Activated CD8-positive, alpha-beta T cell treated with anti-CD3 and anti-CD28 coated beads for 36 hours (primary cell): Measurements from ENCODE around the gene SLC35F3. TPM values are rescaled to one million over a fixed set of nuclear protein-coding genes. Genes with fewer than 3 reads are reported as not detected.

Experiments
- ATAC-seq: fragments of 200-7000 bp; cut with Tn5 transposase; one replicate; pipeline ENCODE4 v1.10.0; 2021; ENCODE audit warnings: mild to moderate bottlenecking, moderate library complexity
- CTCF ChIA-PET: fragments of 350-600 bp; sonication (Branson Sonifier 250); formaldehyde crosslinking; loops from one replicate; lab custom pipeline; 2021; ENCODE audit warnings: antibody characterized with exemption; lab: Charles Lee
- POLR2A ChIA-PET: fragments of 350-600 bp; sonication (Branson Sonifier 250); formaldehyde crosslinking; loops from one replicate; lab custom pipeline; 2021; ENCODE audit warnings: antibody characterized with exemption; lab: Charles Lee
- DNase-seq: peaks from one replicate; pipeline ENCODE4 v3.0.0-alpha.2; 2020
- H3K27ac Mint-ChIP-seq: one replicate; pipeline ENCODE4 v1.8.0; 2021; ENCODE audit warnings: mild to moderate bottlenecking, mixed read lengths
- H3K27me3 Mint-ChIP-seq: one replicate; pipeline ENCODE4 v1.8.0; 2021; ENCODE audit warnings: mixed read lengths
- H3K36me3 Mint-ChIP-seq: one replicate; pipeline ENCODE4 v1.8.0; 2021; ENCODE audit warnings: low read depth, mixed read lengths
- H3K4me1 Mint-ChIP-seq: one replicate; pipeline ENCODE4 v1.8.0; 2021; ENCODE audit warnings: low read depth, mixed read lengths
- H3K4me3 Mint-ChIP-seq: one replicate; pipeline ENCODE4 v1.8.0; 2021; ENCODE audit warnings: mild to moderate bottlenecking, moderate library complexity, mixed read lengths
- H3K9me3 Mint-ChIP-seq: one replicate; pipeline ENCODE4 v1.8.0; 2021; ENCODE audit warnings: mixed read lengths
- CTCF ChIP-seq: fragments of 200-600 bp; IDR thresholded peaks from one replicate; pipeline ENCODE4 v1.8.0; 2022; ENCODE audit warnings: antibody characterized with exemption, mild to moderate bottlenecking
- intact Hi-C: fragments of 100-400 bp; cut with micrococcal nuclease; formaldehyde crosslinking; loops from one replicate; pipeline ENCODE4 v1.10.0; 2022
- total RNA-seq, 2 experiments: library from RNA; stranded (reverse); gene quantifications; one replicate each; pipeline ENCODE4 v1.2.3, GENCODE V29; 2021

Gene SLC35F3
- total RNA-seq, 2 experiments from 2014 or later: 3.1 to 3.5 TPM

GRCh38 chr1:234336359-234336758 is 431.9 kb downstream of the SLC35F3 start:
- TF ChIP-seq CTCF: no peak
- no peak for ATAC-seq
- ChIA-PET CTCF (interaction anchor here (0.8 to 2.7 kb wide), 3 partner anchors 9 to 164 kb away, joined by 4 to 18 read pairs (median 7); no protein-coding TSS in a partner anchor), POLR2A (no interaction called here)
- no peak overlapping the region for H3K4me3 Mint-ChIP-seq
- peaks cover 3% of the 10 kb centered on the region for H3K36me3 Mint-ChIP-seq
- H3K9me3 Mint-ChIP-seq: peaks cover 18% of the 10 kb centered on the region
- H3K27me3 Mint-ChIP-seq: peaks cover 23% of the 10 kb centered on the region
- no peak overlapping the region for H3K27ac Mint-ChIP-seq
- intact Hi-C loops: no loop called here
- DNase-seq: no peak
- H3K4me1 Mint-ChIP-seq: no peaks in the 10 kb centered on the region

DNA sequence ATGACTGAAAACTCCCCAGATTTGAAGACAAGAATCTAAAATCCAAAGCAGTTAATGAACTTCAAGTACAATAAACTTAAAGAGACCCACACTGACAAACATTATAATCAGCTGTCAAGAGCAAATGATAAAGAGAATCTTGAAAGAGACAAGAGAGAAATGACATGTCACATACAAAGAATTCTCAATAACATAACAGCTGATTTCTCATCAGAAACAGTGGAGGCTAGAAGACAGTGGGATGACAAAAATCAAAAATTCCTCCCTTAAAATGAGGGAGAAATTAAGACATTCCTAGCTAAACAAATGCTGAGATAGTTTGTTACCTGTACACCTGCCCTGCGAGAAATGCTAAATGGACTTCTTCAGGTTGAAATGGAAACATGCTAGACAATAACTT is 432.8 kb downstream of the SLC35F3 start:
- no peak for DNase-seq
- CTCF ChIA-PET: interaction anchor here (0.8 to 2.7 kb wide), 2 partner anchors 10 to 163 kb away, joined by 4 to 18 read pairs; no protein-coding TSS in a partner anchor
- H3K4me1 Mint-ChIP-seq: no peaks in the 10 kb centered on the region
- TF ChIP-seq CTCF: no peak
- no peak overlapping the region for H3K4me3 Mint-ChIP-seq
- ATAC-seq: no peak
- H3K27ac Mint-ChIP-seq: no peak overlapping the region
- peaks cover 15% of the 10 kb centered on the region for H3K27me3 Mint-ChIP-seq
- POLR2A ChIA-PET: no interaction called here
- H3K36me3 Mint-ChIP-seq: peaks cover 3% of the 10 kb centered on the region
- intact Hi-C loops: no loop called here
- peaks cover 18% of the 10 kb centered on the region for H3K9me3 Mint-ChIP-seq

DNA sequence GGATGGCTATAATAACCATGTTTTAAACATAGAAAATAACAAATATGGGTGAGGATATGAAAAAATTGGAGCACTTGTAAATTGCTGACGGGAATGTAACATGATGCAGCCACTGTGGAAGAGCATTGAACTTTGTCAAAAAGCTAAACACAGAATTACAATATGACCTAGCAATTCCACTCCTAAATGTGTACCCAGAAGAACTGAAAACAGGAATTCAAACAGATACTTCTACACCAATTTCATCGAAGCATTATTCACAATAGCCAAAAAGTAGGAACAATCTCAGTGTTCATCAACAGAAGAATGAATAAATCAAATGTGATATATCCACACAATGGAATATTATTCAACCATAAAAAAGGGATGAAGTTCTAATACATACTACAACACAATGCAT is 436.1 kb downstream of the SLC35F3 start:
- Mint-ChIP-seq H3K4me3 (no peak overlapping the region), H3K27ac (no peak overlapping the region), H3K27me3 (peaks cover 6% of the 10 kb centered on the region), H3K4me1 (no peaks in the 10 kb centered on the region), H3K36me3 (peaks cover 3% of the 10 kb centered on the region), H3K9me3 (peaks cover 18% of the 10 kb centered on the region)
- intact Hi-C loops: no loop called here
- no peak for TF ChIP-seq CTCF
- ChIA-PET CTCF (interaction anchor here (0.9 to 1.6 kb wide), 3 partner anchors 14 to 31 kb away, joined by 3 to 10 read pairs (median 3); no protein-coding TSS in a partner anchor), POLR2A (no interaction called here)
- ATAC-seq: no peak
- no peak for DNase-seq

DNA sequence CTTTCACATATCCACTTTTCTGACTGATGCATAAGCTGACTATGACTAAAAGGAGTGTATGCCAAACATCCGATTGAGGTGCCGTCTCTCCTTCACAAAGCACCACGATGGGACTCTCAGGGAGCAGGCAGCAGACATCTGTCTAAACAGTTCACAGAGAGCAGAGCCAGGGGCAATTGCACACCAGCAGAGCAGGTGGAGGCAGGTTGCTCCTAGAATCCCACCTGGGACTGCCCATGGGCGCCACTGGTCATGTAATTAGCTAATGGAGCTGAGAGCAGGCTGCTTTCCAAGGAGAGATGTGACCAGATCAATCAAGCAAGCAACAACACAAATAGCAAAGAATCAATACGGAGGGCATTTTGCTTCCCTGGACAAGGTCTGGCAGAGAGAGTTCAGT is 438.3 kb downstream of the SLC35F3 start:
- TF ChIP-seq CTCF: no peak
- H3K4me1 Mint-ChIP-seq: no peaks in the 10 kb centered on the region
- DNase-seq: no peak
- H3K27ac Mint-ChIP-seq: no peak overlapping the region
- H3K9me3 Mint-ChIP-seq: peaks cover 5% of the 10 kb centered on the region
- no peak overlapping the region for H3K4me3 Mint-ChIP-seq
- POLR2A ChIA-PET: interaction anchor here (1.4 kb wide), 1 partner anchor 10 kb away, joined by 4 read pairs; no protein-coding TSS in a partner anchor
- intact Hi-C loops: no loop called here
- no peak for ATAC-seq
- CTCF ChIA-PET: interaction anchor here (0.8 to 3.9 kb wide), 3 partner anchors 9 to 33 kb away, joined by 3 to 23 read pairs (median 12); no protein-coding TSS in a partner anchor
- no peaks in the 10 kb centered on the region for H3K36me3 Mint-ChIP-seq
- peaks cover 3% of the 10 kb centered on the region for H3K27me3 Mint-ChIP-seq

DNA sequence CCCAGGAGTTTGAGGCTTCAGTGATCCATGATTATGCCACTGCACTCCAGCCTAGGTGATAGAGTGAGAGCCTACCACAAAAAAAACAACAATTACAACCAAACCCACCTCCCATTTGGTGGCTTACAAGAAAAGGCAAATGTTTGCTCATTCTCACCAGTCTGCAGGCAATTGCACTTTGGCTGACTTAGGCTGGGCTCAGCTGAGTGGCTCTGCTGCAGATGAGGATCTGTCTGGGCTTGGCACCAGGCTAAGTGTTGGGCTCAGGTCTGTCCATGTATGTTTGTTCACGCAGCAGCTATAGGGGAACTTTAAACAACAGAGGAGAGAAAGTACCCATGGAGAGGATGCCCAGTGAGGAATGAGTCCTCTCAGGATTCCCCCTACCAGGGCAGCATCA is 440.8 kb downstream of the SLC35F3 start:
- no peak for TF ChIP-seq CTCF
- Mint-ChIP-seq H3K36me3 (no peaks in the 10 kb centered on the region), H3K27ac (no peak overlapping the region), H3K27me3 (peaks cover 9% of the 10 kb centered on the region), H3K9me3 (peaks cover 3% of the 10 kb centered on the region), H3K4me1 (no peaks in the 10 kb centered on the region), H3K4me3 (no peak overlapping the region)
- DNase-seq (no peak), ATAC-seq (no peak)
- ChIA-PET POLR2A (interaction anchor here (0.7 kb wide), 1 partner anchor 781 kb away, joined by 4 read pairs; no protein-coding TSS in a partner anchor), CTCF (interaction anchor here (3.9 kb wide), 1 partner anchor 18 kb away, joined by 23 read pairs; no protein-coding TSS in a partner anchor)
- intact Hi-C loops: no loop called here
